Hematopoietic multipotent progenitor cell (in vitro differentiated cells): ENCODE data around the gene PDIA2. TPM values are rescaled to one million over a fixed set of nuclear protein-coding genes. Genes with fewer than 3 reads are reported as not detected.
"Not testable (repeated sequence)": the region's sequence is repeated elsewhere in the genome, so short reads cannot be mapped to it uniquely, and the experiment has no call there.

Experiments
- DNase-seq, 3 donors: peaks; one replicate each; pipeline ENCODE4 v3.0.0-alpha.2; 2011 to 2015; ENCODE audit warnings: low read depth in 2 of 3, low spot score in 2 of 3
- total RNA-seq: library from RNA; depleted of rRNA; stranded (reverse); fragments of >200 nt; gene quantifications from one replicate; pipeline ENCODE4 v1.2.3, GENCODE V29; 2012

Gene PDIA2
- total RNA-seq, 1 donor, result 0.27 TPM

GRCh38 chr16:263182-263774, 19.7 kb upstream of the PDIA2 start:
- DNase-seq, result no peak

GRCh38 chr16:263944-264343, 19.0 kb upstream of the PDIA2 start:
- no peak for DNase-seq

GRCh38 chr16:264440-264951, 18.5 kb upstream of the PDIA2 start:
- no peak for DNase-seq

GRCh38 chr16:265002-265529, 17.9 kb upstream of the PDIA2 start:
- no peak for DNase-seq

- DNase-seq, result no peak
These were observed 17.3 kb upstream of the PDIA2 start for GRCh38 chr16:265711-266110.

GRCh38 chr16:266258-267164, 16.5 kb upstream of the PDIA2 start:
- no peak for DNase-seq

GRCh38 chr16:267562-267961, 15.4 kb upstream of the PDIA2 start:
- DNase-seq, result not testable (repeated sequence)

GRCh38 chr16:268141-269053, 14.6 kb upstream of the PDIA2 start:
- no peak for DNase-seq

GRCh38 chr16:269061-269796, 13.7 kb upstream of the PDIA2 start:
- no peak for DNase-seq

GRCh38 chr16:270381-271255, 12.3 kb upstream of the PDIA2 start:
- DNase-seq, result no peak

- DNase-seq, result no peak
These were observed 10.1 kb upstream of the PDIA2 start for GRCh38 chr16:272633-273546.

- DNase-seq, result no peak
These were observed 9.2 kb upstream of the PDIA2 start for GRCh38 chr16:273547-274421.

- DNase-seq, result no peak
These were observed 7.8 kb upstream of the PDIA2 start for GRCh38 chr16:275041-275641.

- DNase-seq, result no peak
These were observed 7.2 kb upstream of the PDIA2 start, which contains the start of gene RGS11 for GRCh38 chr16:275786-276232. Gene RGS11, minus strand, starts transcription at chr16:275944. Its CDS starts 33 bp downstream, at chr16:275911.

GRCh38 chr16:276426-277077, 6.4 kb upstream of the PDIA2 start:
- DNase-seq, result no peak

GRCh38 chr16:278863-279366, 4.0 kb upstream of the PDIA2 start:
- peak in 2 of 3 donors; percentile 86 to 95 for DNase-seq
